NCI-H510A treated with DMSO at 0.1 percent for 48 hours (cell line): ENCODE measurements around the gene BOLA1.
A peak's percentile ranks its signal among the peaks of the same experiment; 100 is the strongest.
"Not testable (repeated sequence)": the region's sequence is repeated elsewhere in the genome, so short reads cannot be mapped to it uniquely, and the experiment has no call there.

ENCODE experiments used
- DNase-seq: peaks from one replicate; lab custom pipeline; 2025; lab: John Stamatoyannopoulos, UW

BOLA1 gene, protein sequence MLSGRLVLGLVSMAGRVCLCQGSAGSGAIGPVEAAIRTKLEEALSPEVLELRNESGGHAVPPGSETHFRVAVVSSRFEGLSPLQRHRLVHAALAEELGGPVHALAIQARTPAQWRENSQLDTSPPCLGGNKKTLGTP

DNA sequence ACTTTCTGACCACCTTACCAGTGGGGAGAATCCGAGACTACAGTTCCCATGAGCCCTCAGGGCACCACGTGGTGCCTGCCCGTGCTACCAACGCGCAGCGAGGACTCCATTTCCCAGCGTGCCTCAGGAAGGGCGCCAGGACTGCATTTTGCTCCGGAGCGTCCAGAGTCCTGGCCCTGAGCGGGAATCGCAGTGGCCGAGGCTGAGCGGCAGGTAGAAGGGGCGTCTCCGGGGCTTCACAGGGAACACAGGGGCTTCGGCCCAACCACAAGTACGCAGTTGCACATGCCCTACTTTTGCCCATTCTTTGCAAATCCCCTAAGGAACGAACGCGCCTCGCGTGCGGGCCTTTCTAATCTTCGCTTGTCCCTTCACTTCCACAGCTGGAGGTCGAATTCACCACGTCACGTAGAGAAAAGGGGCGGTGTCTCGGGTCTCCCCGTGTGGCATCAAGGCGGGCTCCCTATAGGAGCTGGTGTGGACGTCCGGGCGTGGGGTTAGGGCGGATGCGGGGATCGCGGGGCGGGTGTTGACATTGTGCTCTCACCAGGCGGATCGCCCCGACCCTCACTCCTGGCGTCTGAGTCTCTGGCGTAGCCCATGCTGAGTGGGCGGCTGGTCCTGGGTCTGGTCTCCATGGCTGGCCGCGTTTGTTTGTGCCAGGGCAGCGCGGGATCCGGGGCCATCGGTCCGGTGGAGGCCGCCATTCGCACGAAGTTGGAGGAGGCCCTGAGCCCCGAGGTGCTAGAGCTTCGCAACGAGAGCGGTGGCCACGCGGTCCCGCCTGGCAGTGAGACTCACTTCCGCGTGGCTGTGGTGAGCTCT lies at the start of gene BOLA1:
Gene BOLA1 (plus strand): TSS at position 109 of the 825 bp plus-strand sequence. CDS start 492 bp downstream, at position 601.
- DNase-seq: peak; percentile 89

DNA sequence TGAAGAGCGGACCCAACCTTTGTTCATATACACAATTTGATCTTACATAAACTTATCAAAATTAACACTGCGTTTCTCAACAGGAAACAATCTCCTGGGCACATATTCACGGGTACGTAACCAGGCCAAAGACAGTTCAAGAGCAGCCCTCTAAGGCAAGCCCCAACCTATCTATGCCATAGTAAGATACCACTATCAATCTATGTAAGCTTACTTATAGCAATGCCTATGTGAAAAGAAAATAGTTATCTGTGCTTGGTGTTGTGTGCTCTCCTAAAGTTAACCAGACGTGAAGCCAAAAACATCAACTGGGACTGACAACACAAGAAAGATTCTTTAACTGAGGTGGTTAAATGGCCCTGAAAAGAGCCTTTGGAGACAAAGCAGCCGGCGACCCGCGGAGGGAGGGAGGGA lies 49.4 kb upstream of the BOLA1 start:
- DNase-seq: peak; percentile 10

DNA sequence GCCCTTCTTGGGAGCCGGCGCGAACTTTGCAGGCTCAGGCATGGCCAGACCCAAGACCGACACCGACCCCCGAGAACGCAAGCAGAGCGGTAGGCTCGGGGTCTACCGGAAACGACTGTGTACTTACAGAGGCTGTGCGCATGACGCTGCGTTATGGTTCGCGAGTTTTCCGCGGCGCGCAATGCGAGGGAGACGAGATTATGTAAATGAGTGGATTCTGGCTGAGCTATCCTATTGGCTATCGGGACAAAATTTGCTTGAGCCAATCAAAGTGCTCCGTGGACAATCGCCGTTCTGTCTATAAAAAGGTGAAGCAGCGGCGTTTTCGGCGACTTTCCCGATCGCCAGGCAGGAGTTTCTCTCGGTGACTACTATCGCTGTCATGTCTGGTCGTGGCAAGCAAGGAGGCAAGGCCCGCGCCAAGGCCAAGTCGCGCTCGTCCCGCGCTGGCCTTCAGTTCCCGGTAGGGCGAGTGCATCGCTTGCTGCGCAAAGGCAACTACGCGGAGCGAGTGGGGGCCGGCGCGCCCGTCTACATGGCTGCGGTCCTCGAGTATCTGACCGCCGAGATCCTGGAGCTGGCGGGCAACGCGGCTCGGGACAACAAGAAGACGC lies 48.5 kb upstream of the BOLA1 start:
- DNase-seq: not testable (repeated sequence)

DNA sequence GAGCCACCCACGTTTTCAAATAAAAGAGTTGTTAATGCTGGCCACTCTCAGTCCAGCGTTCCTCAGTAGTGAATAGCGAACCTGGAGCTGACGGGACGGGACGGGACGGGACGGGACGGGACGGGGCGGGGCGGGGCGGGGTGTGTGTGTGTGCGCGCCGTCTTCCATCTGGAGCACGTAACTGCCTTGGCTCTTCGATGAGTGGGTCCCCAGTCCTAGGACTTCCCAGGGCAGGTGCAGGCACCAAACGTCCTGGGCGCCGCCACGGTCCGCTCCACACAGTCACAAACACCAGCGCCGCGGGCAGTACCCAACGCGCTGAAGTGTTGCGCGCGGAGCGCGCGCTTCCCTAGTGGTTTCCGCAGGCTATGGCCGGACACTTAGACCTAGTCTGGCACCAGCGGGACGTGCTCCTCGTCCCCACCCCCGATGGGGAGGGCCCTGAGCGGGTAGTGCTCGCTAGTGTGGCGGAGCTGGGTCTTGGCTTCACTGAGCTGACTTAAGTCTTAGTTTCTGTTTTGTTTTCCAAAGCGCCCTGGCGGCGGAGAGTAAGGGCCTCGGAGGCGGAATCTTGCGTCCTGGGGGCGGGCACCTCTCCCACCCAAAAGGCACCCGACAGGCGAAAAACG lies 47.7 kb upstream of the BOLA1 start:
- not testable (repeated sequence) for DNase-seq

DNA sequence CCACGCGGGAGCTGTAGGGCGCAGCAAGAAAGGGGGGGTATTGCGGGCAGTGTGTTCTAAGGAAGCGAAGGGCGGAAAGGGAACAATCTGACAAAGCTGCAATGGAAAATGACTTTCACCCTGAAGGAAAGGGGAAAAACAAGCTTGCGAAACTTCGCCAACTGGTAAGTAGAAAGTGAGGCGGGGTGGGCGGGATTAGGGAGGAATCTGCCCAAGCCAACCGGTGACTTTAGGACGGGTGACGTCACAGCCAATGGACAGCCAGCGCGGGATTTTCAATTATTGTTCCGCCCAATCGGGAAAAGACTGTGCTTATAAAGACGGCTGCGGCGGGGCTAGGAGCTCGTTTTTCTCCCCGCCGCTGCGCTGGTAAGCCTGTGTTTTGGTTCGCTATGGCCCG lies 47.1 kb upstream of the BOLA1 start:
- not testable (repeated sequence) for DNase-seq

DNA sequence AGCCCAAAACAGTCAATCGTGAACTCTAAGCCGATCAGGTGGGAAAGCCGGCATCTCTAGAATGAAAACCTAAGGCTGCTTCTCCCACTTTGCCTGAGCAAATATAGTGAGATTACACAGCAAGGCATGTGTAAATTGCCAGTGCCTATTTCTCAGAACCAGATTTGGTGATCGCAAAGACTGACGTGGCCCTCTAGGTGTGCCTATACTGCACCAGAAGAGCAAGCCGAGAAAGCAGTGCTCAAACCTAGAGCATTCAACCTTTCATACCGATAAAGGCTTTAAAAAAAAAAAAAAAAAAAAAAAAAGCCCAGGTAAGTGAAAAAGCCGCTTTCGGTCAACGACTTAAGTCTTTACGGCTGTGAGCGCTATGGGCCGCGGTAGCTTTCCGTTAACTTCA lies 39.1 kb upstream of the BOLA1 start:
- DNase-seq: not testable (repeated sequence)

DNA sequence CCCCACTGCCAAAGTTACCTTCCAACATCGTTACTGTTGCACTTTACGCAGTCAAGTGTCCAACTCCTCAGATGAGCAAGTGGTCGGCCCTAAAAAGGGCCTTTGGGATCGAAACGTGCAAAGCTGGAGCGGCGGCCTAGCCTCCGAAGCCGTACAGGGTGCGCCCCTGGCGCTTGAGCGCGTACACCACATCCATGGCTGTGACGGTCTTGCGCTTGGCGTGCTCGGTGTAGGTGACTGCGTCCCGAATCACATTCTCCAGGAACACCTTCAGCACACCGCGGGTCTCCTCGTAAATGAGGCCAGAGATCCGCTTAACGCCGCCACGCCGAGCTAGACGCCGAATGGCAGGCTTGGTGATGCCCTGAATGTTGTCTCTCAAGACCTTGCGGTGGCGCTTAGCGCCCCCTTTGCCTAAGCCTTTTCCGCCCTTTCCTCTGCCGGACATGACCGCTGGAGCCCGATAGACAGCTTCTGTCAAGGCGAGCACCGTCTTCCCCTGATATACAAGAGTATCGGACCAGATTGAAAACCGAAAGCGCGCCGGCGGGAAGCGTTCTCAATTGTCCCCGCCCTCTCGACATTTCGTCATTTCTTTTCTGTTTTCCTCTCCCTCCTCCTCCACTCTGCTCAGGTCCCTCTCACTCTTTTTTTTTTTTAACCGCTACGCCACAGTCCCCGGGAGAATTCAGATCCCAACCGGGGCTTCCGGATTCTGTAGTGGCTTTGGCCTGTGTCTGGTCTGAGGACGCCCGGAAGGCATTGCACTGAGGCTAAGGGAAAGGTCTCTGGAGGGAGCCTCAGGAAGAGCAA lies 38.5 kb upstream of the BOLA1 start:
- DNase-seq: not testable (repeated sequence)

DNA sequence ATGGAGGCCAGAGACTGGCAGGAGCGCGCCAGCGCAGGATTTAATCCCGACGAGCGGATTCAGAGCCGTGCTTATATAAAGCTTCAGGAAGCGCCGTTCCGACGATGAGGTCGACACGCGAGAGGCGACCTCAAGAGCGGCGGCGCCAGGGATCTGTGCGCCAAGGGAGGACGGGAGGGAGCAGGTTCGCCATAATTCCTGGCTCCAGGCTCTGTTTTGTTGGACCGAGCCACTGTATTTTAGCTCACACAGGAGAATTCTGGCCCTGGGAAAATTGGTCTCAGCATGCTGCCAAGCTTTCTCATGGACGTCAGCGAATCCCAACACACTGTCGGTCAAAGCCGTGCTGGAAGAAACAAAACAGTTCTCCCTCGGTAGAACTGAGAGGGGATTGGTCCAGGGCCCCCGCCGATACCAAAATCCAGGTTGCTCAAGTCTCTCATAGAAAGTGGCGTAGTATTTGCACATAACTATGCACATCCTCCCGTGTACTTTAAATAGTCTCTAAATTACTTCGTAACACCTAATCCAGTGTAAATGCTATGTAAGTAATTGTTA lies 37.8 kb upstream of the BOLA1 start:
- DNase-seq: not testable (repeated sequence)

DNA sequence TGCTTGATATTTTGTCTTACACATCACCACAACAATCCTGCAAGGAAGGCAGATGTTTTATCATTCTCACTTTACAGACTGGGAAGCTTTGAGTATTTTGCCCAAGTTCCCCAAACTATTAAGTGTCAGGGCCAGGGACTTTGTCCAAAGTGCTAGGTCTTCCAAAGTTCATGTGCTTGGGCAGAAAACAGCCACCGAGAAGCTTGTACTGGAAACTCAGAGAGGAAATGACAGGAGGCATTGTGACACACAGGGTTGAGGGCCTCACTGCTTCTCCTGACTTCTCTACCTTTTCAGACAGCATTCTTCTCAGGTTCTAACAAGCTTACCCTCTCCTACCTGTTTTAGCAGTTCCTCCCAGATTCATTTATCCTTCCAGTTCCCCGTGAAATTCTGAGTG lies 32.5 kb upstream of the BOLA1 start:
- not testable (repeated sequence) for DNase-seq

DNA sequence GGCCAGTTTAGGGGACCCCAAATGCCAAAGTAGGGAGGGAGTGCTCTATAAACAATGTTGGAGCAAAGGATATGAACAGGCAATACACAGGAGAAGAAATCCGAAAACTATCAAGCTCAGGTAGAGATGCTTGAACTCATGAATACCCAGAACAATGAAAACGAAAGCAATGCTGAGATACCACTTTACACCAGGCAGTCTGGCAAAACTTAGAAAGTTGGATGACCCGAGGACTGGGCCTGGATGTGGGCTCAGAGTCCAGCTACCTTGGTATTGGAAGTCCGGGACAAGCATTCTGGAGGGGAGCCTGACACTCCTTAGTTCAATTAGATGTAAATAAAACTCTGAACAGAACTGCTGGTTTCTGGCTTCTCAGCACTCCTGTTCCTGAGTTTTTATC lies 26.3 kb upstream of the BOLA1 start:
- not testable (repeated sequence) for DNase-seq

DNA sequence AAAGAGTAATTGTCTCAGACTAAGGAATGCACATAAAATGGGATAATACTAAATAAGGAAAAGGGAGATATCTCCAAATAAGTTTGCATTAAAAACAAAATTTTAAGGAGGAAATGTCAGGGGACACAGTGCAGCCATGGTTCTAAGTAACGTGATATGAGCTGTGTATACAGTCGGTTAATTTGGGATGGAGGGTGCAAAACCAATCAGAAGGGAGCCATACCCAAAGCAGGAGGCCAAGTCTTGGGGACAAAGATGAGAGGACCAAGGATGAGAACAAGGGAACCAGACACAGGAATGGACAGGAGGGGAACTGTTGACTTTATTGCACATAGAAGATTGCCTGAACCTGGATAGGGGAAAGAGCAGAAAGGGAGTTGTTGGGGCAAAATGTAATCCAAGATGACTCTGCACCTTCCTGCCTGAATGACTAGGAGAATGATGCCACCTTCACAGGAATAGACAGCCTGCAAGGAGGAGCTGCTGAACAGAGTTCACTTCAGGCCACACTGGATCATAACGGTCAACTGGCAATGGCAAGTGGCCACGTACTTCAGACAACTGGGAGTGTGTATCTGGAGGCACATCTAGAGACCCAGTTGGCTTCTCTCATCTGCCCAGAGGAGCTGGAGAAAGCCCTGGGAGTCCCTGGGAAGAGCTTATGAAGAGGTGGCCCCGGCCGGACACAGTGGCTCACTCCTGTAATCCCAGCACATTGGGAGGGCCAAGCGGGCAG lies 22.0 kb upstream of the BOLA1 start:
- no peak for DNase-seq

DNA sequence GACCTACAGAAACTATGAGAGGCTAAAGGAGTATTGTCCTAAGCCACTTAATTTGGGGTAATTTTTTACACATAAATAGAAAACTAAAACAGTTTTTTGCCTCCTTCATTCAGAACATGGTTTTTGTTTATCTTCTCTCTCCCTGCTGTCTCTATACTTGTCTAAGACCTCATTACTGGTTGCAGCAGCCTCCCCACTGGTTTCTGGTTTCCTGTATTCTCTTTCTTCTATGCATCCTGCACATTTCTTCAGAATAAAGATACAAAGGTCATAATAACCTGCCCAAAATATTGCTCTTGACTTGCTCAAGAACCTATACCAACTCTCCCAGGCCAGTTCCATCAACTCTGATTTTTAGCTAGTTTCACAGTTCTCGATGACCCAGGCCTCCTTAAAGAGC lies 19.8 kb upstream of the BOLA1 start:
- DNase-seq: no peak

DNA sequence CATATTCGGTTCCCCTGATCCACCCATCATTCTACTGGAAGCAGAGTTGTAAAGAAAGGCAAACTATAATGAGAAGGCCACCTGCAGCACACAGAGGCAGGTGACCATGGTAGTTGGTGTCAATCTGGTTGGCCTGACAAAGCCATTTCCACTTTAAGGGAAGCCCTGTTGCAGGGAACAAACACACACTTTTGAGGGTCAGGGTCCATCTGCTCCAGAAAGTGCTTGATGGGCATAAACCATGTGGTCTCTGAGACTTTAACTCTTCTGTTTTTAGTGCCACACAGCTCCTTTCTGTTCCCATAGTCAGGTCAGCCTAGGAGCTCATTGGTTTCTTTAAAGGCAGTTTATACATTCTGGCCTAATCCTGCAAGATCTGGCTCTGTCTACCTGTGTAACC lies 17.5 kb upstream of the BOLA1 start:
- no peak for DNase-seq

DNA sequence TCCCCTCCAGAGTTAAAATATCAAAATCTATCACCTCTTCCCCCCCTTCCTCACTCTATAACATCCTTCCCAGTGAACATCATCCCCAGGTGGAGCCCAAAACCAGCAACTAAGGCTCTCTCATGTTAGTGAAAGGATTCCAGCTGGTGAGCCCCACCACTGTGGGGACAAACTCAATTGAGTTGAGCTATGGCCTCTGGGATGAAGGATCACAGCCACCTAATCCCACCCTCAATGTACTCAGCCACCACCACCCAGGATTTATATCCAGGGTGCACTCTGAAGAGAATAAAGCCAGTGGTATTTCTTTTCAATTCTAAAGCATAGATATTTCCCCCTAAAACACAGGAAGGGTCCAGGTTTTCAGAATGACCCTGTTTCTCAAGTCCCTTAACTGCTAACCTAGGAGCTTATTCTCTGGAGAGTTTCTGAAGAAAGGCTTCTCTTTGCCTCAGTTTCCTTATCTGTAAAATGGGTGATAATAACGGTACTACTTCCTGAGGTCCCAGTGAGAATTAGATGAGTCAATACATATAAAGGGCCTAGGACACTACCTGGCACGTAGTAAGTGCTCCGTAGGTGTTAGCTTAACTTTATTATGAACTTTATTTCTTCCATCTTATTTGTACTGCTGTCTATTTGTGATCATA lies 15.6 kb upstream of the BOLA1 start:
- no peak for DNase-seq

DNA sequence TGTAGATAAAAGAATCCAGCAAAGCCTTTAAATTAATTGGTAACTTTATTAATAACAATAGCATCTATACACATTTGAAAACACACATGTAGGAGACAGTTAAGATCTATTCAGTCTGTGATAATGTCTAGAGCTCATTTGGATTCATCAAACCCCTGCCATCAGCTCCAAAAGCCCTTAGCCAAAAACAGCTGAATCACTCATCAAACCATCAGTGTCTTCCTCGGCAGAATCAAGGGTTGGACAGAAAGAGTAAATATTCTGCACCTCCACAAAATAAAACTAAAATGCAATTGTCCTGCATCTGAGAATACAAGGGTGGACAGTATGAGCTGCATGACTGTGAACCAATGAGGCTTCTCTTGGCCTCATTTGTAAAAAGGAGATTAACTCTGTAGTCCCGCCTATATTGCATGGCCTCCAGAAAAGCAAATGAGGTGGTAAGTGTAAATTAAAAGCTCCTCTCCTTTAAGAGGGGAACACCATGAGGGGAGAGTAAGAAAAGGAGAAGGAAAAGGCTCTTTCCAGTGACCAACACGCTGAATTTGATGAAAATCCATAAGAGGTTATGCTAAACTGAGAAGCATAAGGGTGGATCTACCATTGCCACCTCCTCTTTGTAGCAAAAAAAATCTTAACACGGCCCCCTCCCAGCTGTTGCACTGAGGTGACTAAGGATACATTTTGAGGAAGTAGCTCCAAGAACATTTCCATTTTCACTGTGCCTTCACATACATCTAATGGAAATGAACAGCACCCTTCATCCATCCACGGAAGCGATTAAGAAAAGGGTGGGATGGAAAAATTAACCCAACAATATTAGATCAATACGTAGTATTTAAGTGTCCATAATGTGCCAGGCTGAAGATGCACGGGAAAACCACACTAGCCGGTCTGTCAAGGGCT lies 14.7 kb upstream of the BOLA1 start:
- peak; percentile 43 for DNase-seq

DNA sequence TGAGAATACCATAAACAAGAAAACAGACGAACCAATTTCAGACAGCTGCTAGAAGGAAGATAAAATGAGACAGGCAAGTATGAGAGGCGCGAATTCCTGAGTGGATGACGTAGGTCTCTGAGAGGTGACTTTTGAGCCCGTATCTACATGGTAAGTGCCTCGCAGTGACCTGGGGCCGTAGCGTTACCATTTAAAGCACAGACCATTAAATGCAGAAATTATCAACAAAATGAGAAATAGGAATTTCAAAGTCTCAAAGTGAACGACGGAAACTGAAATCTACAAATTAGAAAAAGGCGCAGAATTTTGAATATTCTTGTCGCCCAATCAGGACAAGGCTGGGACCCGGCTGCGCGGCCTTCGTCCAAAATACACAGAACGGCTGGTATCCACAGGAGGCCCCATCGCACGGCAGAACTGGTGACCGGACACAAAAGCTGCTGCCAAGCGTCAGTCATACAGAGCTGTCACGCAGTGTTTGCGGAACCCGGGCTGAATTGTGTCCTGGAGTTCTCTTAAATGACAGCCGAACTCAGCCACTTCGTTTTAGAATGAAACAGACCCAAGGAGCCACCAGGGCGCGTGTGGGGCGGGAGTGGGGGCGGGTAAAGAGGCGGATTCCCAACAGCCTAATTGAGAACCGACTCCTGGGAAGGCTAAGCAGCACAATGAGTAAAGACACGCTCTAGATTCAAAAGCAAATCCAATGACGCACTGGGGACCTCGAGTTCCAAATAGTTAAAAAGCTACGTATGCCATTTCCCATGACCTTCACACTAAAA lies 13.8 kb upstream of the BOLA1 start:
- peak; percentile 82 for DNase-seq

DNA sequence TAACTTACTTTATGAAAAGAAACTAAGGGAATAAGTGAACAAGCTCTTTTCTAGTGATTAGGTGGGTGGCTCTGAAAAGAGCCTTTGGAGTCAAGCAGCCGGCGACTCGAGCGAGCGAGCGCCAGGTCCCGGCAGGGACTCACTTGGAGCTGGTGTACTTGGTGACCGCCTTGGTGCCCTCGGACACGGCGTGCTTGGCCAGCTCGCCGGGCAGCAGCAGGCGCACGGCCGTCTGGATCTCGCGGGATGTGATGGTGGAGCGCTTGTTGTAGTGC lies 13.3 kb upstream of the BOLA1 start:
- DNase-seq: not testable (repeated sequence)

DNA sequence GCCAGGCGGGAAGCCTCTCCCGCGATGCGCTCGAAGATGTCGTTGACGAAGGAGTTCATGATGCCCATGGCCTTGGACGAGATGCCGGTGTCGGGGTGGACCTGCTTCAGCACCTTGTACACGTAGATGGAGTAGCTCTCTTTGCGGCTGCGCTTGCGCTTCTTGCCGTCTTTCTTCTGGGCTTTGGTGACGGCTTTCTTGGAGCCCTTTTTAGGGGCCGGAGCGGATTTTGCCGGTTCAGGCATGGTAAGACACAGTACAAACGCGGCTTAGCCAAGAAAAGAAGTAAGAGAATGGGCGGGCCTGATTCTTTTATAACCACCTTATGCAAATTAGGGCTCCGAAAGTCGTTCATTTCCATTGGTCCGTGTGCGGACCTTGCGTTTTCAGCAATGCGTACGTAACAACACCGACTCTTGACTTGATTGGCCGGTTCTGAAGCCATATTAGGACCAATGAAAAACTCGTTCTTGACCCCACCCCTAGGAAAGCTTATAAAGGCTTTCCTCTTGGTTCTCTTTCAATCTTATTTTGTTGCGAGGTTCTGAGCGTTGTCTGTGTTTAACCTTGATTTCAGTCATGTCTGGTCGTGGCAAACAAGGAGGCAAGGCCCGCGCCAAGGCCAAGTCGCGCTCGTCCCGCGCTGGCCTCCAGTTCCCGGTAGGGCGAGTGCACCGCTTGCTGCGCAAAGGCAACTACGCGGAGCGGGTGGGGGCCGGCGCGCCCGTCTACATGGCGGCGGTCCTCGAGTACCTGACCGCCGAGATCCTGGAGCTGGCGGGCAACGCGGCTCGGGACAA lies 12.8 kb upstream of the BOLA1 start:
- peak; percentile 97 for DNase-seq
